Cerebellar nuclear complex (tissue), 1 donor: ENCODE results near the gene OR8A1.

Experiments
- DNase-seq, 2 experiments: peaks; one replicate each; lab custom pipeline; 2025; lab: John Stamatoyannopoulos, UW

The OR8A1 gene

DNA sequence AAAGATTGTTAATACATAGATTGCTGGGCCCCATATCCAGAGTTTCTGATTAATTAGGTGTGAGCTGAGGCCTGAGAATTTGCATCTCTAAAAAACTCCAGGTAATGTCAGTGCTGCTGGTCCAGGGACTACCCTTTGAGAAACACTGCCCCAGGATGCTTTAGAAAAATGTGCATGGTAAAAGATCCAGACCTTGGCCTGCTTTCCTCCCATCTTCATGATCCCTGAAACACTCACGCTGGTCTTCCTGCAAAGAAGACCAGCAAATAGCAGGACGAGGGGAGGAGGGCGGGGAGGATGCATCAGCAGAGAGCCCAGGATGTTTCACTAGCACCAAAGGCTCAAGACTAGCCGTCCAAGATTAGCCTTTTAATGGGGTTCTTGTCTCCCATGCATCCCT is at the start of gene OR8A1:
TSS of gene OR8A1 (plus strand) at position 301 of the 400 bp plus-strand sequence. CDS start 123 bp downstream, outside the sequence.
- no peak for DNase-seq

DNA sequence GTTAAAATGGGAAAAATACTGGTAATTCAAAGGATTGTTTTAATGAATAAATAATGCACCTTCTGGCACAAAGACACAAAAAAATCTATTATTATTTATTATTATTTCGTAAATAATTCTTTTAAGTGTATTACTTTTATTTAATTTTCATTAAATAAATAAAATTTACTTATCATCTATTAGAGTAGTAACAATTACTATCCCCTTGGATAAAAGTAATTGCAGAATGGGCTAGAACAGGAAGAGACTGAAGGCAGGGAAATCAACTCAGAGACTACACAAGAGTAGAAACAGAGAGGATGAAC is 49.3 kb upstream of the OR8A1 start:
- DNase-seq: no peak

DNA sequence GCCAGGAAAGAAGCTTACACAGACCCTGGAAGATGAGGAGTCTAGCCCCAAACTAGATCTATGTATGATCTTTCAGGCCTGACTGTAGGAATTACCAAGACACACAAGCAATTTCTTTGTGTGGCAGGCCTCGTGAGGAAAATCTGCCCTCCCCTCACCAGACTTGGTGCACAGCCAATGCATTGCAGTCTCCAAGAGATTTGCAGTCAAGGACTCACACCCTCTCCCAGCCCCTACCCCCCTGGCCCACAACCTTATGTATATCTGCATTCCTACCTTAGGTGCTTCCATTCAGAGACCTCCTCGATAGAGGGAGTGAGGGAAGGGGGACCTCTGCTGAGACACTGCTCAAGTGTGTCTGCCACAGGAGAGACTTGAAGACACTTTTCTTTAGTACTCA is 36.2 kb upstream of the OR8A1 start:
- DNase-seq: no peak

DNA sequence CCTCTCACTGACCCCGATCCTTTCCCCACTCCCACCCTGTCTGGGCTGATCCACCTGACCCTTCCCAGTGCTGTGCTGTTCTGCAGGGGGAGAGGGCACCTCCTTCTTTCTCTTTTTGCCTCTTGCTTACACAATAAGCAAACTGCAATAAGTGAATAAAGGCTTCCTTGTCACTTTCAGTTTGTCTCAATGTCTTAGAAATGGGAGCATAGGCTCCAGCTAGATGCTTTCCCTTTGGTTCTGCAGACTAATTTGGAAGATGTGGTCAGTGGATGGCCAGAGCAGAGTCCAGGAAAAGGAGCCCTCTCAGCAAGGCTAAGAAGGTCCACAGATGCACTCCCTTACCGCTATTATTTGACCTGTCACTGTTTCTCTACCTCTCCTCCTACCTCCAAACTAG is 35.7 kb upstream of the OR8A1 start:
- DNase-seq: no peak

GRCh38 chr11:124535552-124536232 is 34.1 kb upstream of the OR8A1 start:
- no peak for DNase-seq

GRCh38 chr11:124536520-124536919 is 33.3 kb upstream of the OR8A1 start:
- DNase-seq: no peak

DNA sequence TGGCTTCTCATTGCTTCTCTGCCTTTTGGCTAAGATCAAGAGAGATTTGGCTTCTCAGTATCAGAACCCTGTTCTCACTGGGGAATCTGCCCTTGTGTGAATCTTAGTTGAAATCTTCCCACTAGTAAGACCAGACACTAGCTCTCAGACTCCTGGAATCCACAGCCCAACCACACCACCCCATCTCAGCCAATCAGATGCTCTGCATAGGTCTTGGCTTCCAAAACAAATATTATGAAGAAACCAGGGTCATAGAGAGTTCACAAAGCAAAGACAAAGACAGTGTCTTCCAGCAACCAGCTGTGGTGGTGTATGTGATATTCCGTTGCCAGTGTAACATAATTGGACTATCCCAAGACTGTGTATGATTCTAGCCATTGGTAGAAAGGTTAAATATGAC is 31.8 kb upstream of the OR8A1 start:
- no peak for DNase-seq

GRCh38 chr11:124541204-124541603 is 28.6 kb upstream of the OR8A1 start:
- no peak for DNase-seq

DNA sequence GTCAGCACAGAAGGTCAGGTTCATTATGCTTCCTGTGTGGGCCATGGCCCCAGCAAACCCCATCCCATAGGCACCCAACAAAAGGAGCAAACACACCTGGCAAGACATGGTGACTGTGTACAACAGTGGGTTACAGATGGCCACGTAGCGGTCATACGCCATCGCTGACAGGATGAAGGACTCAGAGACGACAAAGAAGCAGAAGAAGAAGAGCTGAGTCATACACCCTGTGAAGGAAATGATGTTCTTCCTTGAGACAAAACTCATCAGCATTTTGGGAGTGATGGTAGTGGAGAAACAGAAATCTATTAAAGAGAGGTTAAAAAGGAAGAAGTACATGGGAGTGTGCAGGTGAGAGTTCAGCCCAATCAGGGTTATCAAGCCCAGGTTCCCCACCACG is 26.7 kb upstream of the OR8A1 start:
- no peak for DNase-seq

DNA sequence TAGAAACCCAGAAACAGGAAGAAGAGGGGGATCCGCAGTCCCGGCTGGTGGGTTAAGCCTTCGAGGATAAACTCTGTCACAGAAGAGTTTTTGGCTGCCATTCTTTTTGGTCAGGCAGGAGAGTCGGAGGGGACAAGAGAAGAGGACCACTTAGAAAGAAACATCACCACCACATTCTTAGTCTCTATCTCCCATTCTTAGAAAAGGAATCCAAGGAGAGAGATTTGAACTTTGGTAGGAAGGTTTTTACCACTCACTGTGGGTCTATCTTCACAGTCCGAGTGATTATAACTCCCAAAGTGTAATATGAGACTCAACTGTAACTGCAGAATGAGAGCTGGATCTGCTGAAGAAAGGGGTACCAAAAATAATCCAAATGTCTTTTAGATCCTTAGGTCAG is 26.2 kb upstream of the OR8A1 start, which contains the start of gene OR8B12:
TSS of gene OR8B12 (minus strand) at position 101 of the 400 bp plus-strand sequence. CDS start at position 101, 0 bp downstream.
- DNase-seq: no peak

GRCh38 chr11:124551189-124551588 is 18.6 kb upstream of the OR8A1 start:
- DNase-seq: no peak

GRCh38 chr11:124551987-124552386 is 17.8 kb upstream of the OR8A1 start:
- DNase-seq: no peak

DNA sequence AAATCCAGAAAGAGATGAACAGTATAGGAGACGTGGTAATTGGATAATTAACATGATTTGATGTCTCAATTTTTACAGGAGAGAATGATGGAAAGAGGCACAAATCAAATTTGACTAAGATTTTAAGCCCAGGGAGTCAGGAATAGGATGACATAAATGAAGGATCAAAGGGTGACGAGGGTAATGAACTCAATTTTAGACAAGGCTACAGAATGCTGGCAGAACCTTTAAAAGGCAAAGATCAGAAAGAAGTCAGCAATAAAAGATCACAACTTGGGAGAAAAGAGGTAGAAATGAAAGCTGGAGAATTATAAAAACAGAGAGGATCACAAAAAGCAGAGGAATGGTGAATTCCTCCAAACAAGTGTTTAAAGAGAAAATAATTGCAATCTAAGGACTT is 13.0 kb upstream of the OR8A1 start:
- no peak for DNase-seq

GRCh38 chr11:124570160-124570559 is 363 bp downstream of the OR8A1 start:
- DNase-seq: no peak

DNA sequence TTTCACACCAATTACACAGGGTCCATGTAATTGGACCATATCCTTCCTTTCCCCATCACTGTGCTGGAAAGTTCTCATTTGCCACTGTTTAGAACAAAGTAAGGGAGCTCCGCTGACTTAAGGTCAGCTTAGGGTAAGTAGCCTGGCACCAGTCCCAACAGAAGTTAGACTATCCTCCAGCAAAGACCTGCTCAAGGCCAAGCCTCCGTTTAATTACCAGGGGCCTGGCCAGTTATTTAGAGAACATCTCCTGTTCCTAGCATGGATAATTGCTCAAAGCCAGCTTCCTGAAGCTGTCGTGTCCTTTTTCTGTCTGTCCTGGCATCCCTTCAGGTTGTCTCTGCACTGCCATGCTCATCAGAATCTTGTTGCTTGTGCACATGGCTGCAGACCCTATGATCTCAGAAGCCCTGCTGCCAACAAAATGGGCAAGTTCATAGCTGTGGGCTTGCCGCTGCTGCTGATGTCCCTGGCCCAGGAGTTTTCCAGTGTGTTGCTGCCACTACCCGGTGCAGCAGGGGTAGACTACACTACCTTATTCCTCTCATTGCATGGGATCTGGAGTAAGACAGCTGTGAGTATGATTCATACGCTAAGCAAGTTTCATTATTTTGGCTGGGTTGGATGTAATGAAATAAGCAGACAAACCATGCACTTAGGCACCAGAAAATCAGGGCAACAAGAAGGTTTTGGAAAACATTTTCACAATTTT is 8.1 kb downstream of the OR8A1 start:
- DNase-seq: no peak

- DNase-seq: no peak
These were observed 9.0 kb downstream of the OR8A1 start for GRCh38 chr11:124578761-124579160.

GRCh38 chr11:124581817-124582216 is 12.0 kb downstream of the OR8A1 start:
- DNase-seq: no peak

GRCh38 chr11:124582565-124582964 is 12.8 kb downstream of the OR8A1 start:
- no peak for DNase-seq

DNA sequence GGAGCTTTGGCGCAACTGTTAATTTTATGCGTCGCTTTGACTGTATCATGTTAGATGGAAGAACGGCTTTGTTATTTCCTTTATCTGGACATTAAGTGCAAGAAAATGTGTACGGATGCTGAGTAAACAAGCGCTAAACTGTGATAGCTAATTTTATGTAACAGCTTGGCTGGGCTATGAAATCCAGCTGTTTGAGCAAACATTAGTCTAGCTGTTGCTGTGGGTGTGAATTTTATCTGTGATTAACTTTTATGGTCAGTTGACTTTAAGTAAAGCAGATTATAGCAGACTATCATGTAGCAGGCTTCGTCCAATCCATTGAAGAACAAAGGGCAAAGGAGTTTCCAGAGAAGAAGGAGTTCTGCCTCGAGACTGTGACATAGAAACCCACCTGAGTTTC is 14.0 kb downstream of the OR8A1 start:
- DNase-seq: no peak

DNA sequence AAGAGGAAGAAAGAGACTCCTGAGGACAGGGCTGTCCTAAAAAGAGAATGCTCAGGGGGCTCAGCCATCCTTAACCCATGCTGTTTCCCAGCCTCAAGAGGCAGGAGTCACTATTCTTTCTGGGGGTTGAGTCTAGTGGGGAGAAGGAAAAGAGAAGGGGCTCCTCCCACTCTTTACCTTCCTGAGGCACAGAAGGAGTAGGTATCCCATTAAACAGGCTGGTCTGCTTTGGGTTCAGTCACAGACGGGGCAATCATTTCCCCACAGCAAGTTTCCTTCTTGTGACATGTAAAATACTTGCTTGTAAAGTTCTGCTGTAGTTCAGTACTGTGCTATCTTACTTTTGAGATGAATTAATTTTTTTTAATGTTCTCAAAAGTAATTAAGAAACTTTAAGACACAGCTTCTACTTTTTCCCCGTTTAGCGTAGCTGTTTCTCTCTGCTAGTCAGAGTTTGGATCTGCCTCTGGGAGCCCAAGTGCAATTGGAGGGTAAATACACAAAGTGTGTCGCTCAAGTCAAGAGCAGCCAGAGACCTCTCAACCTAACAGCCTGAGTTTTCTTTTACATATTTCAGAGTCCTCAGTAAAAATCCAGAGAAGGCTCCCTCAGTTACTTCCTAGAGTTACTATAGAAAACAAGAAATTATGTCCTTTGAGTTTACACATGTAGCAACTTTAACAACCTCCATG is 15.0 kb downstream of the OR8A1 start:
- DNase-seq: no peak

DNA sequence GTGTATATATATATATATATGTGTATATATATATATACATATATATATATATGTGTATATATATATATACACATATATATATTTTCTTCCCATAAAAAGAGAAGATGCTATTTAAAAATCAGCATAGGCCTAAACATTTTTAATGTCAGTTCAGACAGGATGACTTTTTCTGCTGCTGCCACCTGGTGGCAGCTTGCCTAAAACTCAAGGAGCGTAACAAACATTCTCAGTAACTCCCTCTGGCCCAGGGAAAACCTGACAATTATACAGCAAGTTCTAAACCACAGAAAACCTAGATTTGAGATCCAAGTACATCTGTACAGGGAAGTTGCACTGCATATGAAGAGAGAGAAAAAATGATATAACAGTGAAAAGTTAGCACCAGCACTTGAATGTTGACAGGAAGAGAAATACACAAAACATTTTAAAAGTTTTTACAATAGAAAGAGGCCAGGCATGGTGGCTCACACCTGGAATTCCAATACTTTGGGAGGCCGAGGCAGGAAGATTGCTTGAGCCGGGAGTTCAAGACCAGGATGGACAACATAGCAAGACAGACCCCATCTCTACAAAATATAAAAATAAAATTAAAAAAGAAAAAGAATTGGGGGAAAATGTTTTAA is 16.6 kb downstream of the OR8A1 start:
- no peak for DNase-seq

DNA sequence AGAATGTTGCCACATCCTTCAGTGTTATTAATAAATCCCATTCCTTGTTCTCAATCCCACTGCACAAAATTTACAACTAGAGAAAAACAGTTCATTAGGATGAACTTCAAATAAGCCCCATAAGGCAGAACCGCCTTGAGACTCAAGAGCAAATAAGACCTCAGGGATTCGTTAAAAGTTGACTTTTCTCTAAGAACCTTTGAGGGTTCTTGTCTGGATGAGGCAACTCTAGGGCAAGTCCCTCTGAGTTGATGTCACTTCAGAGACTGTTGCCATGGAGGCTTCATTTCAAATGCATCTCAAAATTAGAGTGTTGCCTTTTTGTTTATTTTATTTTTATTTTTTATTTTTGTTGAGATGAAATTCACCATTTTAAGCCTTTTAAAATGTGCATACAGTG is 21.6 kb downstream of the OR8A1 start:
- DNase-seq: no peak

DNA sequence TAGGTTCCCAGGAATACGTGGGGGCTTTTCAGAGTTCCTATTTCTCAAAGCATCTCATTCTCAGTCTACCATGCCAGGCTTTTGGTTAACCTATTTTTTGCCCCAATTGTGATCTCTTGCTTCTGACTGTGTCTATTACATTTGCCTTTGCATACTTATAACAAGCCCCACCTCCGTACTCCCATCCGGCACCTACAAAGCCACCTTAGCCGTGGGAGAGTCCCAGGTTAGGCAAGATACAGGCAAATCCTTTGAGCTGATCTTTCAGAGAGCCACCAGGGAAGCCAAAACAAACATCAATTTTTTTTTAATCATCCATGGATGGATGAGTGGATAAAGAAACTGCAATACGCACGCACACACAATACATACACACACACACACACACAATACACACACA is 22.8 kb downstream of the OR8A1 start:
- DNase-seq: no peak
